HepG2 (cell line): Measurements from ENCODE around the gene NME9.

ENCODE experiments used
- CTCF ChIP-seq: sonication (generic); formaldehyde crosslinking; IDR thresholded peaks from 2 replicates; pipeline ENCODE4 v1.5.0; 2020; ENCODE audit warnings: mild to moderate bottlenecking, missing genetic modification reagents, moderate library complexity
- HMG20B ChIP-seq: conservative IDR thresholded peaks from 2 replicates; pipeline ENCODE4 v1.6.1; 2016; ENCODE audit warnings: missing genetic modification reagents, missing compliant biosample characterization
- MNT ChIP-seq: fragments of 450-650 bp; IDR thresholded peaks from 2 replicates; pipeline ENCODE4 v1.6.1; 2016
- MXD3 ChIP-seq: IDR thresholded peaks from 2 replicates; pipeline ENCODE4 v1.6.1; 2016; ENCODE audit warnings: mild to moderate bottlenecking, missing biosample characterization, missing genetic modification reagents
- POLR2A ChIP-seq, 2 experiments: IDR thresholded peaks; 2 replicates each; pipeline ENCODE4 v1.6.1; 2011; ENCODE audit warnings: low read depth in 2 of 2, low read length in 2 of 2, mild to moderate bottlenecking in 1 of 2, moderate library complexity in 1 of 2; ENCODE audit not compliant: insufficient read depth in 1 of 2
- SP2 ChIP-seq: sonication (generic); formaldehyde crosslinking; IDR thresholded peaks from 2 replicates; pipeline ENCODE4 v1.5.1; 2020; ENCODE audit warnings: mild to moderate bottlenecking, missing genetic modification reagents
- TGIF2 ChIP-seq: IDR thresholded peaks from 2 replicates; pipeline ENCODE4 v1.6.1; 2016; ENCODE audit warnings: control low read depth, missing compliant biosample characterization
- ZFX ChIP-seq: sonication (generic); formaldehyde crosslinking; IDR thresholded peaks from 2 replicates; pipeline ENCODE4 v1.4.0; 2020; ENCODE audit warnings: mild to moderate bottlenecking, low read depth, missing genetic modification reagents, moderate library complexity
- ZNF335 ChIP-seq: sonication (generic); formaldehyde crosslinking; IDR thresholded peaks from 2 replicates; pipeline ENCODE4 v1.4.0; 2020; ENCODE audit warnings: missing genetic modification reagents
- ZNF7 ChIP-seq: IDR thresholded peaks from 2 replicates; pipeline ENCODE4 v1.6.1; 2016; ENCODE audit warnings: missing biosample characterization, missing genetic modification reagents

GRCh38 chr3:138370321-138370720 lies 40.7 kb upstream of the NME9 start:
- TF ChIP-seq MXD3 (CRISPR knock-in tag) (no peak), TGIF2 (CRISPR knock-in tag) (no peak), ZNF7 (no peak), SP2 (CRISPR knock-in tag) (no peak), ZFX (CRISPR knock-in tag) (no peak), HMG20B (CRISPR knock-in tag) (no peak), MNT (no peak), ZNF335 (no peak), POLR2A (IDR thresholded peaks at IDR 0.05; ENCODE audit: insufficient read depth in 1 of 2, low read depth in 2 of 2, low read length in 2 of 2) (no peak), CTCF (CRISPR knock-in tag) (no peak)
